Activated CD4-positive, alpha-beta T cell treated with anti-CD3 and anti-CD28 coated beads, Interleukin-2, amount 10 ng/mL, durations not matched to agents 24 days and 14 days (primary cell): ENCODE measurements around the gene FGF21. TPM values are rescaled to one million over a fixed set of nuclear protein-coding genes. Genes with fewer than 3 reads are reported as not detected.
"Not testable (repeated sequence)": the region's sequence is repeated elsewhere in the genome, so short reads cannot be mapped to it uniquely, and the experiment has no call there.

Source experiments
- DNase-seq: peaks from one replicate; pipeline ENCODE4 v3.0.0; 2022
- H3K27ac Mint-ChIP-seq: one replicate; pipeline ENCODE4 v1.8.0; 2022; ENCODE audit warnings: mild to moderate bottlenecking, mixed read lengths
- H3K27me3 Mint-ChIP-seq: one replicate; pipeline ENCODE4 v1.8.0; 2022; ENCODE audit warnings: mixed read lengths
- H3K36me3 Mint-ChIP-seq: one replicate; pipeline ENCODE4 v1.8.0; 2022; ENCODE audit warnings: low read depth, mild to moderate bottlenecking, mixed read lengths
- H3K4me1 Mint-ChIP-seq: one replicate; pipeline ENCODE4 v1.8.0; 2021; ENCODE audit warnings: mixed read lengths
- H3K4me3 Mint-ChIP-seq: one replicate; pipeline ENCODE4 v1.8.0; 2022; ENCODE audit warnings: mild to moderate bottlenecking, moderate library complexity, mixed read lengths
- H3K9me3 Mint-ChIP-seq: one replicate; pipeline ENCODE4 v1.8.0; 2021; ENCODE audit warnings: mixed read lengths
- intact Hi-C: fragments of 100-400 bp; cut with micrococcal nuclease; formaldehyde crosslinking; loops from one replicate; pipeline ENCODE4 v1.15.1; 2023
- total RNA-seq: library from RNA; stranded (reverse); gene quantifications from 2 replicates; pipeline ENCODE4 v1.2.3, GENCODE V29; 2022

The FGF21 gene
- total RNA-seq, 1 donor from 2014 or later = not detected

DNA sequence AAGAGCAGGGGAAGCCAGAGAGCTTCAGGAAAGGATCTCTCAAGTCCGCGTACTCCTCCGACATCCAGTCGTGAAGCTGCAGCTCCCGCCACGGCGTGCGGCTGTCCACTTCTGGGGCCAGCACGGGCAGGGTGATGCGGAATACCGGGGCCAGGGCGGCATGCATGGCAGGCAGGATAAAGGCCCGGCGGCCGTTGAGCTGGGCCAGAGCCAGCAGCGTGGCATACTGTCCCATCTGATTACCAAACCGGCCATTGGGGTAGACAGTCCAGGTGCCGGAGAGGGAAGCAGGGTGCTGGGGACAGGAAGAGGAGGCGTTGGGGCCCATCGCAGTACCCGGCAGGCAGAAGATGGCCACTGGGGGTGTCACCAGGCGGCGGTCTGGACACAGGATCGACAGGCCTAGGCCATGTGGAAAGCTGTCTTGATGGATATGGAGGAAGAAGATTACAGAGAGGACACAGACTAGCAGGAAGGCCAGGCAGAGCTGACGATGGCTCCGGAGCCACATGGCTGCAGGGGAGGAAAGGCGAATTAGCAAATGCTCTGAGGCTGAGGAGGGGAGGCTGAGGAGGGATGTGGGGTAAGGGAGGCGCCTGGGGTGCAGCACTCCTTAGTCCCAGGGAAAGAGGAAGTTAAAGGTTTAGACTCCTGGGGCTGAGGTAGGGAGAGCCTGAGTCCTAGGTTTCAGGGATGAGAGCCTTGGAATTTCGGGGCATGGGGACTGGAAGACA is 4.4 kb upstream of the FGF21 start:
- Mint-ChIP-seq H3K27me3 (peaks cover 27% of the 10 kb centered on the region), H3K4me1 (peaks cover 23% of the 10 kb centered on the region), H3K9me3 (no peaks in the 10 kb centered on the region), H3K27ac (no peak overlapping the region), H3K36me3 (no peaks in the 10 kb centered on the region), H3K4me3 (peak overlapping the region; percentile 31)
- intact Hi-C loops = no loop called here
- DNase-seq = no peak

GRCh38 chr19:48751845-48752495 is 3.4 kb upstream of the FGF21 start:
- intact Hi-C loops = no loop called here
- H3K4me3 Mint-ChIP-seq = peak overlapping the region; percentile 71
- H3K27ac Mint-ChIP-seq = no peak overlapping the region
- H3K4me1 Mint-ChIP-seq = peaks cover 18% of the 10 kb centered on the region
- H3K36me3 Mint-ChIP-seq = no peaks in the 10 kb centered on the region
- no peak for DNase-seq
- peaks cover 25% of the 10 kb centered on the region for H3K27me3 Mint-ChIP-seq
- H3K9me3 Mint-ChIP-seq = no peaks in the 10 kb centered on the region

GRCh38 chr19:48752496-48753365 is 2.6 kb upstream of the FGF21 start, which contains the start of gene FUT1:
Gene FUT1, minus strand, starts transcription at chr19:48752641. Its CDS starts 1,360 bp downstream, at chr19:48751281.
- peak within 1 kb of the TSS; percentile 71 for H3K4me3 Mint-ChIP-seq
- peak; percentile 82 for DNase-seq
- no peaks in the 10 kb centered on the region for H3K36me3 Mint-ChIP-seq
- peaks cover 25% of the 10 kb centered on the region for H3K27me3 Mint-ChIP-seq
- no peak within 1 kb of the TSS for H3K27ac Mint-ChIP-seq
- peaks cover 15% of the 10 kb centered on the region for H3K4me1 Mint-ChIP-seq
- intact Hi-C loops = no loop called here
- H3K9me3 Mint-ChIP-seq = no peaks in the 10 kb centered on the region

DNA sequence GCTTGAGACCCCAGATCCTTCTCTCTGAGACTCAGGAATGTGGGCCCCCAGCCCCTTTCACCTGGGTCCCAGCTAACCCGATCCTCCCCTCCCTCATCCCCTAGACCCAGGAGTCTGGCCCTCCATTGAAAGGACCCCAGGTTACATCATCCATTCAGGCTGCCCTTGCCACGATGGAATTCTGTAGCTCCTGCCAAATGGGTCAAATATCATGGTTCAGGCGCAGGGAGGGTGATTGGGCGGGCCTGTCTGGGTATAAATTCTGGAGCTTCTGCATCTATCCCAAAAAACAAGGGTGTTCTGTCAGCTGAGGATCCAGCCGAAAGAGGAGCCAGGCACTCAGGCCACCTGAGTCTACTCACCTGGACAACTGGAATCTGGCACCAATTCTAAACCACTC is 463 bp downstream of the FGF21 start:
- Mint-ChIP-seq H3K36me3 (no peaks in the 10 kb centered on the region), H3K4me3 (no peak overlapping the region), H3K4me1 (peaks cover 19% of the 10 kb centered on the region), H3K27ac (no peak overlapping the region), H3K9me3 (no peaks in the 10 kb centered on the region), H3K27me3 (peaks cover 27% of the 10 kb centered on the region)
- intact Hi-C loops = no loop called here
- DNase-seq = no peak

GRCh38 chr19:48756212-48756611 is 888 bp downstream of the FGF21 start:
- peaks cover 17% of the 10 kb centered on the region for H3K4me1 Mint-ChIP-seq
- no peaks in the 10 kb centered on the region for H3K36me3 Mint-ChIP-seq
- DNase-seq = no peak
- H3K9me3 Mint-ChIP-seq = no peaks in the 10 kb centered on the region
- H3K27ac Mint-ChIP-seq = no peak overlapping the region
- intact Hi-C loops = no loop called here
- no peak overlapping the region for H3K4me3 Mint-ChIP-seq
- peaks cover 26% of the 10 kb centered on the region for H3K27me3 Mint-ChIP-seq

DNA sequence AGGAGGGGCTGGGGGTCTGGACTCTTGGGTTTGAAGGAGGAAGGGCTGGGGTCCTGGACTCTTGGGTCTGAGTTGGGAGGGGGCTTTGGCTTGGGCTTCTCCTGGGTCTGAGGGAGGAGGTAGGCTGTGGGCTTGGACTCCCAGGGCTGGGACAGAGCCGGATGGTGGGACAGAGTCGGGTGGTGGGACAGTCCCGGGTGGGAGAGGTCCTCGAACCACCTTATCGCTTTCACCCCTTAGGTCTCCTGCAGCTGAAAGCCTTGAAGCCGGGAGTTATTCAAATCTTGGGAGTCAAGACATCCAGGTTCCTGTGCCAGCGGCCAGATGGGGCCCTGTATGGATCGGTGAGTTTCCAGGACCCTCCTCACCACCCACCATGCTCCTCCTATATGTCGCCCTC is 1.4 kb downstream of the FGF21 start:
- H3K4me3 Mint-ChIP-seq = no peak overlapping the region
- H3K27ac Mint-ChIP-seq = no peak overlapping the region
- H3K36me3 Mint-ChIP-seq = no peaks in the 10 kb centered on the region
- no peaks in the 10 kb centered on the region for H3K9me3 Mint-ChIP-seq
- DNase-seq = no peak
- H3K4me1 Mint-ChIP-seq = peaks cover 16% of the 10 kb centered on the region
- peaks cover 28% of the 10 kb centered on the region for H3K27me3 Mint-ChIP-seq
- intact Hi-C loops = no loop called here

- peaks cover 26% of the 10 kb centered on the region for H3K27me3 Mint-ChIP-seq
- H3K4me3 Mint-ChIP-seq = no peak overlapping the region
- no peak for DNase-seq
- no peak overlapping the region for H3K27ac Mint-ChIP-seq
- H3K4me1 Mint-ChIP-seq = peaks cover 14% of the 10 kb centered on the region
- intact Hi-C loops = no loop called here
- no peaks in the 10 kb centered on the region for H3K36me3 Mint-ChIP-seq
- no peaks in the 10 kb centered on the region for H3K9me3 Mint-ChIP-seq
These were observed 1.9 kb downstream of the FGF21 start for GRCh38 chr19:48757089-48757675.

- H3K36me3 Mint-ChIP-seq = no peaks in the 10 kb centered on the region
- H3K4me3 Mint-ChIP-seq = no peak overlapping the region
- no peaks in the 10 kb centered on the region for H3K9me3 Mint-ChIP-seq
- H3K4me1 Mint-ChIP-seq = peaks cover 13% of the 10 kb centered on the region
- no peak overlapping the region for H3K27ac Mint-ChIP-seq
- DNase-seq = no peak
- intact Hi-C loops = no loop called here
- H3K27me3 Mint-ChIP-seq = peaks cover 29% of the 10 kb centered on the region
These were observed 2.4 kb downstream of the FGF21 start for GRCh38 chr19:48757741-48758144.

GRCh38 chr19:48760504-48761205 is 5.3 kb downstream of the FGF21 start:
- no peak overlapping the region for H3K4me3 Mint-ChIP-seq
- peaks cover 4% of the 10 kb centered on the region for H3K4me1 Mint-ChIP-seq
- no peaks in the 10 kb centered on the region for H3K9me3 Mint-ChIP-seq
- no peak for DNase-seq
- no peak overlapping the region for H3K27ac Mint-ChIP-seq
- H3K27me3 Mint-ChIP-seq = peaks cover 17% of the 10 kb centered on the region
- intact Hi-C loops = no loop called here
- no peaks in the 10 kb centered on the region for H3K36me3 Mint-ChIP-seq

GRCh38 chr19:48765816-48766215 is 10.5 kb downstream of the FGF21 start:
- H3K27ac Mint-ChIP-seq, H3K9me3 Mint-ChIP-seq, intact Hi-C loops, DNase-seq, H3K4me1 Mint-ChIP-seq, H3K36me3 Mint-ChIP-seq, H3K4me3 Mint-ChIP-seq: not testable (repeated sequence)
- H3K27me3 Mint-ChIP-seq = peaks cover 24% of the 10 kb centered on the region

- DNase-seq, H3K4me1 Mint-ChIP-seq, H3K4me3 Mint-ChIP-seq, H3K27ac Mint-ChIP-seq, H3K9me3 Mint-ChIP-seq, intact Hi-C loops, H3K36me3 Mint-ChIP-seq: not testable (repeated sequence)
- peaks cover 14% of the 10 kb centered on the region for H3K27me3 Mint-ChIP-seq
These were observed 12.9 kb downstream of the FGF21 start for GRCh38 chr19:48768171-48768753.

GRCh38 chr19:48768994-48769713 is 13.8 kb downstream of the FGF21 start:
- DNase-seq = no peak
- H3K9me3 Mint-ChIP-seq = no peaks in the 10 kb centered on the region
- intact Hi-C loops = no loop called here
- no peaks in the 10 kb centered on the region for H3K4me1 Mint-ChIP-seq
- H3K36me3 Mint-ChIP-seq = no peaks in the 10 kb centered on the region
- H3K27ac Mint-ChIP-seq = no peak overlapping the region
- H3K4me3 Mint-ChIP-seq = no peak overlapping the region
- peaks cover 14% of the 10 kb centered on the region for H3K27me3 Mint-ChIP-seq
